ENCODE measurements around the gene PLD6.

- TF ChIP-seq, protein P1, sequence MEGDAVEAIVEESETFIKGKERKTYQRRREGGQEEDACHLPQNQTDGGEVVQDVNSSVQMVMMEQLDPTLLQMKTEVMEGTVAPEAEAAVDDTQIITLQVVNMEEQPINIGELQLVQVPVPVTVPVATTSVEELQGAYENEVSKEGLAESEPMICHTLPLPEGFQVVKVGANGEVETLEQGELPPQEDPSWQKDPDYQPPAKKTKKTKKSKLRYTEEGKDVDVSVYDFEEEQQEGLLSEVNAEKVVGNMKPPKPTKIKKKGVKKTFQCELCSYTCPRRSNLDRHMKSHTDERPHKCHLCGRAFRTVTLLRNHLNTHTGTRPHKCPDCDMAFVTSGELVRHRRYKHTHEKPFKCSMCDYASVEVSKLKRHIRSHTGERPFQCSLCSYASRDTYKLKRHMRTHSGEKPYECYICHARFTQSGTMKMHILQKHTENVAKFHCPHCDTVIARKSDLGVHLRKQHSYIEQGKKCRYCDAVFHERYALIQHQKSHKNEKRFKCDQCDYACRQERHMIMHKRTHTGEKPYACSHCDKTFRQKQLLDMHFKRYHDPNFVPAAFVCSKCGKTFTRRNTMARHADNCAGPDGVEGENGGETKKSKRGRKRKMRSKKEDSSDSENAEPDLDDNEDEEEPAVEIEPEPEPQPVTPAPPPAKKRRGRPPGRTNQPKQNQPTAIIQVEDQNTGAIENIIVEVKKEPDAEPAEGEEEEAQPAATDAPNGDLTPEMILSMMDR (IDR thresholded peaks at IDR 0.05), result no peak
- TF ChIP-seq POLR2A (IDR thresholded peaks at IDR 0.05) (no peak), EP300 (IDR thresholded peaks at IDR 0.05) (no peak)
Measured at GRCh38 chr17:17154981-17155380, 51.2 kb downstream of the PLD6 start.

All from tibial nerve (tissue), 4 donors.